HG02981 (cell line): ENCODE results near the gene RMND5A.

Experiments used
- ATAC-seq: cut with Tn5 transposase; IDR thresholded peaks from one replicate; pipeline ENCODE4 v1.9.1; 2021; ENCODE audit warnings: mild to moderate bottlenecking, moderate library complexity; ENCODE audit not compliant: unreplicated experiment

RMND5A gene

GRCh38 chr2:86790134-86790675 lies 70.1 kb downstream of the RMND5A start:
- no peak for ATAC-seq

- no peak for ATAC-seq
Measured at GRCh38 chr2:86790676-86791572, 70.8 kb downstream of the RMND5A start, which contains the start of gene CD8A. Gene CD8A (minus strand): TSS chr2:86790913. CDS start chr2:86790825, 88 bp downstream.

GRCh38 chr2:86791573-86791972 lies 71.5 kb downstream of the RMND5A start:
- ATAC-seq, result no peak

- no peak for ATAC-seq
Measured at GRCh38 chr2:86793752-86794151, 73.7 kb downstream of the RMND5A start.

- ATAC-seq, result no peak
Measured at GRCh38 chr2:86794861-86795260, 74.8 kb downstream of the RMND5A start.

GRCh38 chr2:86800856-86801567 lies 80.9 kb downstream of the RMND5A start:
- ATAC-seq, result no peak

GRCh38 chr2:86806059-86806857 lies 86.2 kb downstream of the RMND5A start:
- no peak for ATAC-seq

- no peak for ATAC-seq
Measured at GRCh38 chr2:86807133-86807467, 87.0 kb downstream of the RMND5A start.

- no peak for ATAC-seq
Measured at GRCh38 chr2:86807468-86808275, 87.6 kb downstream of the RMND5A start.

GRCh38 chr2:86808315-86809161 lies 88.4 kb downstream of the RMND5A start:
- peak; percentile 93 for ATAC-seq

GRCh38 chr2:86809481-86810121 lies 89.5 kb downstream of the RMND5A start:
- ATAC-seq, result no peak

GRCh38 chr2:86815611-86816010 lies 95.5 kb downstream of the RMND5A start:
- ATAC-seq, result no peak

GRCh38 chr2:86818114-86818801 lies 98.2 kb downstream of the RMND5A start:
- no peak for ATAC-seq

GRCh38 chr2:86818957-86819356 lies 98.9 kb downstream of the RMND5A start:
- ATAC-seq, result no peak

- ATAC-seq, result no peak
Measured at GRCh38 chr2:86821306-86821705, 101.2 kb downstream of the RMND5A start.

GRCh38 chr2:86821842-86822241 lies 101.8 kb downstream of the RMND5A start:
- no peak for ATAC-seq

GRCh38 chr2:86822668-86823345 lies 102.7 kb downstream of the RMND5A start:
- no peak for ATAC-seq
